H9 (cell line): Measurements from ENCODE around the gene FBXL15. TPM values are rescaled to one million over a fixed set of nuclear protein-coding genes. Genes with fewer than 3 reads are reported as not detected.

Experiments
- DNase-seq: peaks from one replicate; pipeline ENCODE4 v3.0.0-alpha.2; 2017
- H2AFZ ChIP-seq: one replicate; pipeline ENCODE4 v1.6.1; 2013; ENCODE audit warnings: mild to moderate bottlenecking, low read length, control low read depth, moderate library complexity
- H2AK5ac ChIP-seq: 2 replicates; pipeline ENCODE4 v1.6.1; 2013; ENCODE audit warnings: low read length, control low read depth, mixed read lengths; ENCODE audit not compliant: insufficient read length
- H2BK120ac ChIP-seq: one replicate; pipeline ENCODE4 v1.6.1; 2013; ENCODE audit warnings: low read depth, mild to moderate bottlenecking, low read length, control low read depth, inconsistent platforms; ENCODE audit not compliant: poor library complexity, severe bottlenecking
- H2BK12ac ChIP-seq: 2 replicates; pipeline ENCODE4 v1.6.1; 2013; ENCODE audit warnings: low read length, control low read depth, mixed read lengths, low read depth; ENCODE audit not compliant: insufficient read length
- H2BK15ac ChIP-seq: 2 replicates; pipeline ENCODE4 v1.6.1; 2013; ENCODE audit warnings: low read depth, low read length, control low read depth
- H2BK20ac ChIP-seq: one replicate; pipeline ENCODE4 v1.6.1; 2013; ENCODE audit warnings: low read depth, mild to moderate bottlenecking, low read length, control low read depth, inconsistent platforms; ENCODE audit not compliant: poor library complexity, severe bottlenecking
- H2BK5ac ChIP-seq: 2 replicates; pipeline ENCODE4 v1.6.1; 2013; ENCODE audit warnings: low read length, control low read depth, mixed read lengths; ENCODE audit not compliant: insufficient read length
- H3K14ac ChIP-seq: 2 replicates; pipeline ENCODE4 v1.6.1; 2013; ENCODE audit warnings: low read length, control low read depth; ENCODE audit not compliant: insufficient read depth
- H3K18ac ChIP-seq: 2 replicates; pipeline ENCODE4 v1.6.1; 2013; ENCODE audit warnings: low read depth, mild to moderate bottlenecking, mixed read lengths, low read length, control low read depth; ENCODE audit not compliant: insufficient read length
- H3K23ac ChIP-seq: 2 replicates; pipeline ENCODE4 v1.6.1; 2013; ENCODE audit warnings: low read length, control low read depth, mixed read lengths, low read depth; ENCODE audit not compliant: insufficient read length
- H3K23me2 ChIP-seq: 2 replicates; pipeline ENCODE4 v1.6.1; 2013; ENCODE audit warnings: low read depth, mild to moderate bottlenecking, mixed read lengths, low read length, control low read depth; ENCODE audit not compliant: insufficient read length, poor library complexity, severe bottlenecking
- H3K27ac ChIP-seq: 2 replicates; pipeline ENCODE4 v1.5.1; 2013; ENCODE audit warnings: low read length, control low read depth, mixed read lengths, low read depth; ENCODE audit not compliant: insufficient read length
- H3K27me3 ChIP-seq: 2 replicates; pipeline ENCODE4 v1.6.1; 2013; ENCODE audit warnings: low read length, control low read depth, inconsistent platforms; ENCODE audit not compliant: insufficient read depth
- H3K4ac ChIP-seq: 2 replicates; pipeline ENCODE4 v1.6.1; 2013; ENCODE audit warnings: low read depth, mild to moderate bottlenecking, control low read depth, inconsistent platforms, low read length, moderate library complexity
- H3K4me1 ChIP-seq: 2 replicates; pipeline ENCODE4 v1.6.1; 2013; ENCODE audit warnings: low read length, control low read depth, inconsistent platforms; ENCODE audit not compliant: insufficient read depth
- H3K4me2 ChIP-seq: 2 replicates; pipeline ENCODE4 v1.6.1; 2013; ENCODE audit warnings: low read length, control low read depth, mixed read lengths; ENCODE audit not compliant: insufficient read length, insufficient read depth
- H3K56ac ChIP-seq: 2 replicates; pipeline ENCODE4 v1.6.1; 2013; ENCODE audit warnings: low read depth, mild to moderate bottlenecking, mixed read lengths, low read length, control low read depth; ENCODE audit not compliant: insufficient read length
- H3K79me1 ChIP-seq: 2 replicates; pipeline ENCODE4 v1.6.1; 2013; ENCODE audit warnings: low read depth, mild to moderate bottlenecking, moderate library complexity, low read length, control low read depth, inconsistent platforms; ENCODE audit not compliant: insufficient read depth, poor library complexity, severe bottlenecking
- H3K79me2 ChIP-seq: 2 replicates; pipeline ENCODE4 v1.6.1; 2013; ENCODE audit warnings: low read length, control low read depth, inconsistent platforms; ENCODE audit not compliant: insufficient read depth
- H3K9ac ChIP-seq: 2 replicates; pipeline ENCODE4 v1.6.1; 2013; ENCODE audit warnings: low read length, control low read depth, mixed read lengths; ENCODE audit not compliant: insufficient read length; ENCODE audit errors: extremely low read depth
- H3K9me3 ChIP-seq: one replicate; pipeline ENCODE4 v1.6.1; 2013; ENCODE audit warnings: low read depth, low read length, inconsistent platforms; ENCODE audit not compliant: control insufficient read depth
- H3T11ph ChIP-seq: one replicate; pipeline ENCODE4 v1.6.1; 2013; ENCODE audit warnings: mild to moderate bottlenecking, low read length, control low read depth, inconsistent platforms
- H4K20me1 ChIP-seq: one replicate; pipeline ENCODE4 v1.6.1; 2013; ENCODE audit not compliant: control insufficient read depth, insufficient read length, insufficient read depth
- H4K5ac ChIP-seq: 2 replicates; pipeline ENCODE4 v1.6.1; 2013; ENCODE audit warnings: low read depth, mild to moderate bottlenecking, mixed read lengths, low read length, control low read depth; ENCODE audit not compliant: insufficient read length
- H4K8ac ChIP-seq: replicated peaks from 2 replicates; pipeline ENCODE4 v1.6.1; 2013; ENCODE audit warnings: low read length, control low read depth, mixed read lengths, low read depth; ENCODE audit not compliant: insufficient read length
- H4K91ac ChIP-seq: 2 replicates; pipeline ENCODE4 v1.6.1; 2013; ENCODE audit warnings: low read depth, mild to moderate bottlenecking, moderate library complexity, mixed read lengths, low read length, control low read depth; ENCODE audit not compliant: insufficient read length
- H3K27ac Mint-ChIP-seq, 3 experiments: 2 replicates in 2 of 3; 3 replicates in 1 of 3; pipeline ENCODE4 v1.8.0; 2020 to 2021; ENCODE audit warnings: mixed read lengths in 3 of 3, mild to moderate bottlenecking in 1 of 3, moderate library complexity in 1 of 3
- H3K27me3 Mint-ChIP-seq: 2 replicates; pipeline ENCODE4 v1.8.0; 2021; ENCODE audit warnings: low read depth, mild to moderate bottlenecking, moderate library complexity, mixed read lengths
- H3K36me3 Mint-ChIP-seq, 3 experiments: 2 replicates in 2 of 3; 3 replicates in 1 of 3; pipeline ENCODE4 v1.8.0; 2020 to 2021; ENCODE audit warnings: low read depth in 3 of 3, mixed read lengths in 3 of 3; ENCODE audit not compliant: insufficient read depth in 1 of 3
- H3K4me1 Mint-ChIP-seq, 2 experiments: 2 replicates each; pipeline ENCODE4 v1.8.0; 2020; ENCODE audit warnings: mixed read lengths in 2 of 2
- H3K4me3 Mint-ChIP-seq, 2 experiments: 2 replicates in 1 of 2; 3 replicates in 1 of 2; pipeline ENCODE4 v1.8.0; 2020 to 2021; ENCODE audit warnings: mild to moderate bottlenecking in 2 of 2, mixed read lengths in 2 of 2, moderate library complexity in 1 of 2
- H3K9me3 Mint-ChIP-seq, 2 experiments: 2 replicates in 1 of 2; 3 replicates in 1 of 2; pipeline ENCODE4 v1.8.0; 2020; ENCODE audit warnings: mild to moderate bottlenecking in 2 of 2, mixed read lengths in 2 of 2, moderate library complexity in 1 of 2
- CTCF ChIP-seq: fragments of 200-600 bp; sonication (generic); conservative IDR thresholded peaks from 3 replicates; pipeline ENCODE4 v1.8.0; 2021; ENCODE audit warnings: antibody characterized with exemption, mild to moderate bottlenecking
- WGBS: extraction: QIAGEN DNeasy Blood & Tissue Kit; methylation state at CpG from one replicate; pipeline ENCODE4 v1.1.7; 2013; ENCODE audit warnings: missing lambda C conversion rate, low lambda C conversion rate, mixed read lengths; ENCODE audit not compliant: insufficient read length; ENCODE audit errors: extremely low coverage; 5-methylcytosine and 5-hydroxymethylcytosine counted together
- total RNA-seq: library from RNA; stranded (reverse); gene quantifications from 2 replicates; pipeline ENCODE4 v1.2.1, GENCODE V29; 2021

The FBXL15 gene
- total RNA-seq, 1 experiment from 2014 or later = 9.1 TPM

GRCh38 chr10:102403115-102403514, 17.5 kb upstream of the FBXL15 start:
- Histone ChIP-seq H3K4ac (no peak overlapping the region), H3K9me3 (no peaks in the 10 kb centered on the region), H3K23ac (no peak overlapping the region), H3K79me2 (no peaks in the 10 kb centered on the region), H4K8ac (no peak overlapping the region), H2BK12ac (no peak overlapping the region), H4K20me1 (no peaks in the 10 kb centered on the region), H3T11ph (no peak overlapping the region), H3K4me2 (no peak overlapping the region), H2AFZ (no peak overlapping the region), H4K91ac (no peak overlapping the region), H2BK20ac (no peak overlapping the region), H3K79me1 (no peaks in the 10 kb centered on the region), H3K56ac (no peak overlapping the region), H3K14ac (no peak overlapping the region), H3K18ac (no peak overlapping the region), H2BK120ac (no peak overlapping the region), H3K4me1 (no peaks in the 10 kb centered on the region), H3K27me3 (peaks cover 8% of the 10 kb centered on the region; the same call in 1 of the 2 replicates), H2BK5ac (no peak overlapping the region), H3K27ac (no peak overlapping the region), H2BK15ac (no peak overlapping the region), H3K9ac (no peak overlapping the region), H4K5ac (no peak overlapping the region), H3K23me2 (no peaks in the 10 kb centered on the region), H2AK5ac (no peak overlapping the region)
- Mint-ChIP-seq H3K27ac (no peak overlapping the region), H3K36me3 (peaks cover 1 to 25% (median 15%) of the 10 kb centered on the region in 3 experiments; a peak in 5 of 7 replicates), H3K9me3 (no peaks in the 10 kb centered on the region), H3K4me1 (peaks cover 3 to 13% of the 10 kb centered on the region in 2 experiments), H3K27me3 (peaks cover 48% of the 10 kb centered on the region), H3K4me3 (no peak overlapping the region)
- WGBS = no CpG with 5 or more reads among the region's 13 CpGs
- DNase-seq = no peak
- TF ChIP-seq CTCF = no peak
